Tibial nerve (tissue), 4 donors: ENCODE results near the gene NARS2. TPM values are rescaled to one million over a fixed set of nuclear protein-coding genes. Genes with fewer than 3 reads are reported as not detected.

Source experiments
- DNase-seq, 2 donors: peaks; one replicate each; pipeline ENCODE4 v3.0.0-alpha.2; 2019; ENCODE audit warnings: low spot score in 2 of 2
- H3K27ac ChIP-seq, 4 donors: fragments of 200-600 bp; sonication (generic) in 3 of 4; one replicate each; pipeline ENCODE4 v1.5.1; 2017 to 2019; ENCODE audit warnings: mild to moderate bottlenecking in 1 of 4
- H3K27me3 ChIP-seq, 2 donors: fragments of 200-600 bp; sonication (generic) in 1 of 2; one replicate each; pipeline versions ENCODE4 v1.5.1 to v1.6.0; 2017 to 2019
- H3K36me3 ChIP-seq, 3 donors: fragments of 200-600 bp; sonication (generic); one replicate each; pipeline ENCODE4 v1.5.1; 2018 to 2019
- H3K4me1 ChIP-seq, 4 donors: fragments of 200-600 bp; sonication (generic) in 3 of 4; one replicate each; pipeline ENCODE4 v1.5.1; 2017 to 2019
- H3K4me3 ChIP-seq, 4 donors: fragments of 200-600 bp; sonication (generic) in 3 of 4; one replicate each; pipeline ENCODE4 v1.5.1; 2017 to 2019; ENCODE audit warnings: mild to moderate bottlenecking in 1 of 4, moderate library complexity in 1 of 4
- H3K9me3 ChIP-seq, 4 donors: fragments of 200-600 bp; sonication (generic) in 3 of 4; one replicate each; pipeline ENCODE4 v1.5.1; 2017 to 2019
- CTCF ChIP-seq, 5 experiments: fragments of 200-600 bp in 3 of 5; fragments of 450-650 bp in 2 of 5; sonication (generic) in 3 of 5; IDR thresholded peaks; one replicate each; pipeline ENCODE4 v1.5.1; 2016 to 2019; ENCODE audit warnings: antibody characterized with exemption in 5 of 5, mild to moderate bottlenecking in 3 of 5, moderate library complexity in 2 of 5
- EP300 ChIP-seq, 2 donors: sonication (generic); formaldehyde crosslinking; IDR thresholded peaks; one replicate each; pipeline ENCODE4 v1.6.1; 2017; ENCODE audit warnings: antibody characterized with exemption in 2 of 2, mild to moderate bottlenecking in 1 of 2
- POLR2A ChIP-seq, 2 donors: fragments of 450-650 bp; IDR thresholded peaks; one replicate each; pipeline ENCODE4 v1.6.1; 2017; ENCODE audit warnings: antibody characterized with exemption in 2 of 2, mild to moderate bottlenecking in 2 of 2, moderate library complexity in 2 of 2
- WGBS, 2 donors: methylation state at CpG; one replicate each; pipeline ENCODE4 v1.1.5; 2018; 5-methylcytosine and 5-hydroxymethylcytosine counted together
- total RNA-seq, 4 donors: library from RNA; depleted of rRNA; stranded (reverse); fragments of >200 nt; gene quantifications; one replicate each; pipeline ENCODE4 v1.1.0, GENCODE V29; 2016

NARS2 gene
- total RNA-seq, 4 donors from 2014 or later, result 16.5 to 23.8 (median 19.2) TPM

GRCh38 chr11:78535920-78536319 lies 38.7 kb downstream of the NARS2 start:
- no peaks in the 10 kb centered on the region for H3K9me3 ChIP-seq
- DNase-seq, result no peak
- H3K4me3 ChIP-seq, result no peak overlapping the region
- 88 to 91% methylated on average over 2 of the region's 2 CpGs for WGBS, 2 donors
- no peak overlapping the region for H3K27ac ChIP-seq
- H3K27me3 ChIP-seq, result no peaks in the 10 kb centered on the region
- H3K4me1 ChIP-seq, result peaks cover 0 to 14% (median 4%) of the 10 kb centered on the region in 4 donors
- TF ChIP-seq POLR2A (IDR thresholded peaks at IDR 0.05), result no peak
- no peak for TF ChIP-seq CTCF (IDR thresholded peaks at IDR 0.05)
- TF ChIP-seq EP300 (IDR thresholded peaks at IDR 0.05), result no peak
- H3K36me3 ChIP-seq, result no peaks in the 10 kb centered on the region

- no peaks in the 10 kb centered on the region for H3K27me3 ChIP-seq
- H3K9me3 ChIP-seq, result no peaks in the 10 kb centered on the region
- no peak overlapping the region for H3K4me3 ChIP-seq
- no peak for DNase-seq
- no peak overlapping the region for H3K27ac ChIP-seq
- peaks cover 0 to 8% (median 3%) of the 10 kb centered on the region in 4 donors for H3K4me1 ChIP-seq
- 96% methylated on average over 3 of the region's 3 CpGs for WGBS, 2 donors
- H3K36me3 ChIP-seq, result no peaks in the 10 kb centered on the region
- TF ChIP-seq POLR2A (IDR thresholded peaks at IDR 0.05) (no peak), CTCF (IDR thresholded peaks at IDR 0.05) (no peak), EP300 (IDR thresholded peaks at IDR 0.05) (no peak)
Observed at GRCh38 chr11:78535027-78535426, 39.6 kb downstream of the NARS2 start.

- Histone ChIP-seq H3K9me3 (no peaks in the 10 kb centered on the region), H3K27ac (no peak overlapping the region), H3K36me3 (no peaks in the 10 kb centered on the region), H3K4me1 (no peaks in the 10 kb centered on the region), H3K4me3 (no peak overlapping the region), H3K27me3 (no peaks in the 10 kb centered on the region)
- no peak for TF ChIP-seq CTCF (IDR thresholded peaks at IDR 0.05)
- no peak for TF ChIP-seq POLR2A (IDR thresholded peaks at IDR 0.05)
- TF ChIP-seq EP300 (IDR thresholded peaks at IDR 0.05), result no peak
- DNase-seq, result no peak
Observed at GRCh38 chr11:78533399-78533798, 41.3 kb downstream of the NARS2 start.

- Histone ChIP-seq H3K4me3 (no peak overlapping the region), H3K27me3 (no peaks in the 10 kb centered on the region), H3K36me3 (peaks cover 0 to 1% (median 0%) of the 10 kb centered on the region in 3 donors), H3K4me1 (no peaks in the 10 kb centered on the region), H3K27ac (no peak overlapping the region), H3K9me3 (no peaks in the 10 kb centered on the region)
- 86 to 90% methylated on average over 3 of the region's 3 CpGs for whole genome bisulfite sequencing, 2 donors
- DNase-seq, result no peak
- TF ChIP-seq POLR2A (IDR thresholded peaks at IDR 0.05) (no peak), EP300 (IDR thresholded peaks at IDR 0.05) (no peak), CTCF (IDR thresholded peaks at IDR 0.05) (no peak)
Observed at GRCh38 chr11:78532991-78533390, 41.7 kb downstream of the NARS2 start.

GRCh38 chr11:78526497-78527146 lies 48.0 kb downstream of the NARS2 start:
- DNase-seq, result no peak
- Histone ChIP-seq H3K36me3 (peaks cover 0 to 9% (median 0%) of the 10 kb centered on the region in 3 donors), H3K4me1 (no peaks in the 10 kb centered on the region), H3K27ac (peak overlapping the region in 1 of 4 donors; percentile 61), H3K9me3 (no peaks in the 10 kb centered on the region), H3K27me3 (no peaks in the 10 kb centered on the region), H3K4me3 (no peak overlapping the region)
- 74 to 88% methylated on average over 6 of the region's 6 CpGs for WGBS, 2 donors
- TF ChIP-seq EP300 (IDR thresholded peaks at IDR 0.05), result no peak
- TF ChIP-seq CTCF (IDR thresholded peaks at IDR 0.05), result no peak
- no peak for TF ChIP-seq POLR2A (IDR thresholded peaks at IDR 0.05)
